Panc1 (cell line): ENCODE measurements around the gene FHL5.

ENCODE experiments used
- POLR2AphosphoS5 ChIP-seq: IDR thresholded peaks from 2 replicates; pipeline ENCODE4 v1.6.1; 2012; ENCODE audit warnings: mild to moderate bottlenecking, low read depth, low read length, moderate library complexity
- SIN3A ChIP-seq: IDR thresholded peaks from 2 replicates; pipeline ENCODE4 v1.6.1; 2012; ENCODE audit warnings: low read depth, mild to moderate bottlenecking, low read length, moderate library complexity, borderline replicate concordance; ENCODE audit not compliant: insufficient read depth
- TCF7L2 ChIP-seq: IDR thresholded peaks from 2 replicates; pipeline ENCODE4 v1.6.1; 2011; ENCODE audit warnings: mild to moderate bottlenecking, low read depth, low read length, inconsistent platforms
- TF ChIP-seq, protein P1 (sequence below): fragments of 450-650 bp; IDR thresholded peaks from 2 replicates; pipeline ENCODE4 v1.5.1; 2017; ENCODE audit warnings: mild to moderate bottlenecking

GRCh38 chr6:96657344-96657743 lies 94.4 kb downstream of the FHL5 start:
- TF ChIP-seq, protein P1, sequence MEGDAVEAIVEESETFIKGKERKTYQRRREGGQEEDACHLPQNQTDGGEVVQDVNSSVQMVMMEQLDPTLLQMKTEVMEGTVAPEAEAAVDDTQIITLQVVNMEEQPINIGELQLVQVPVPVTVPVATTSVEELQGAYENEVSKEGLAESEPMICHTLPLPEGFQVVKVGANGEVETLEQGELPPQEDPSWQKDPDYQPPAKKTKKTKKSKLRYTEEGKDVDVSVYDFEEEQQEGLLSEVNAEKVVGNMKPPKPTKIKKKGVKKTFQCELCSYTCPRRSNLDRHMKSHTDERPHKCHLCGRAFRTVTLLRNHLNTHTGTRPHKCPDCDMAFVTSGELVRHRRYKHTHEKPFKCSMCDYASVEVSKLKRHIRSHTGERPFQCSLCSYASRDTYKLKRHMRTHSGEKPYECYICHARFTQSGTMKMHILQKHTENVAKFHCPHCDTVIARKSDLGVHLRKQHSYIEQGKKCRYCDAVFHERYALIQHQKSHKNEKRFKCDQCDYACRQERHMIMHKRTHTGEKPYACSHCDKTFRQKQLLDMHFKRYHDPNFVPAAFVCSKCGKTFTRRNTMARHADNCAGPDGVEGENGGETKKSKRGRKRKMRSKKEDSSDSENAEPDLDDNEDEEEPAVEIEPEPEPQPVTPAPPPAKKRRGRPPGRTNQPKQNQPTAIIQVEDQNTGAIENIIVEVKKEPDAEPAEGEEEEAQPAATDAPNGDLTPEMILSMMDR = no peak
- TF ChIP-seq POLR2AphosphoS5 (no peak), SIN3A (no peak), TCF7L2 (no peak)
